Islet precursor cell (in vitro differentiated cells): ENCODE measurements around the gene LIN9.
A peak's percentile ranks its signal among the peaks of the same experiment; 100 is the strongest.
"Not testable (repeated sequence)": the region's sequence is repeated elsewhere in the genome, so short reads cannot be mapped to it uniquely, and the experiment has no call there.

Source experiments
- DNase-seq: peaks from one replicate; pipeline ENCODE4 v3.0.0-alpha.2; 2018

LIN9 gene

GRCh38 chr1:226210571-226211176 lies 98.3 kb downstream of the LIN9 start:
- no peak for DNase-seq

GRCh38 chr1:226209307-226210059 lies 99.5 kb downstream of the LIN9 start:
- no peak for DNase-seq

GRCh38 chr1:226207048-226207447 lies 101.9 kb downstream of the LIN9 start:
- DNase-seq, result no peak

- DNase-seq, result no peak
Measured at GRCh38 chr1:226204198-226204597, 104.8 kb downstream of the LIN9 start.

- DNase-seq, result no peak
Measured at GRCh38 chr1:226203655-226204054, 105.3 kb downstream of the LIN9 start.

- DNase-seq, result no peak
Measured at GRCh38 chr1:226203240-226203639, 105.7 kb downstream of the LIN9 start.

GRCh38 chr1:226202666-226203065 lies 106.3 kb downstream of the LIN9 start:
- DNase-seq, result not testable (repeated sequence)

GRCh38 chr1:226202246-226202645 lies 106.7 kb downstream of the LIN9 start:
- DNase-seq, result no peak

GRCh38 chr1:226201029-226201593 lies 107.9 kb downstream of the LIN9 start:
- DNase-seq, result peak; percentile 68

- DNase-seq, result no peak
Measured at GRCh38 chr1:226199971-226200370, 109.0 kb downstream of the LIN9 start.

GRCh38 chr1:226195144-226195543 lies 113.8 kb downstream of the LIN9 start:
- no peak for DNase-seq

GRCh38 chr1:226187380-226187779 lies 121.6 kb downstream of the LIN9 start:
- DNase-seq, result no peak

GRCh38 chr1:226187019-226187322 lies 122.0 kb downstream of the LIN9 start:
- DNase-seq, result no peak

GRCh38 chr1:226186124-226187018 lies 122.6 kb downstream of the LIN9 start, which contains the start of gene ACBD3:
ACBD3 (minus strand) TSS chr1:226186741; CDS start chr1:226186675, 66 bp downstream.
- peak; percentile 95 for DNase-seq

- DNase-seq, result no peak
Measured at GRCh38 chr1:226185141-226186036, 123.6 kb downstream of the LIN9 start.

GRCh38 chr1:226181996-226182714 lies 126.8 kb downstream of the LIN9 start:
- DNase-seq, result no peak
